CMK (cell line): ENCODE measurements around the gene CYP2J2.
"Not testable (repeated sequence)": the region's sequence is repeated elsewhere in the genome, so short reads cannot be mapped to it uniquely, and the experiment has no call there.

Experiments used
- DNase-seq: peaks from one replicate; pipeline ENCODE4 v3.0.0-alpha.2; 2010; ENCODE audit warnings: low read depth

Gene CYP2J2

DNA sequence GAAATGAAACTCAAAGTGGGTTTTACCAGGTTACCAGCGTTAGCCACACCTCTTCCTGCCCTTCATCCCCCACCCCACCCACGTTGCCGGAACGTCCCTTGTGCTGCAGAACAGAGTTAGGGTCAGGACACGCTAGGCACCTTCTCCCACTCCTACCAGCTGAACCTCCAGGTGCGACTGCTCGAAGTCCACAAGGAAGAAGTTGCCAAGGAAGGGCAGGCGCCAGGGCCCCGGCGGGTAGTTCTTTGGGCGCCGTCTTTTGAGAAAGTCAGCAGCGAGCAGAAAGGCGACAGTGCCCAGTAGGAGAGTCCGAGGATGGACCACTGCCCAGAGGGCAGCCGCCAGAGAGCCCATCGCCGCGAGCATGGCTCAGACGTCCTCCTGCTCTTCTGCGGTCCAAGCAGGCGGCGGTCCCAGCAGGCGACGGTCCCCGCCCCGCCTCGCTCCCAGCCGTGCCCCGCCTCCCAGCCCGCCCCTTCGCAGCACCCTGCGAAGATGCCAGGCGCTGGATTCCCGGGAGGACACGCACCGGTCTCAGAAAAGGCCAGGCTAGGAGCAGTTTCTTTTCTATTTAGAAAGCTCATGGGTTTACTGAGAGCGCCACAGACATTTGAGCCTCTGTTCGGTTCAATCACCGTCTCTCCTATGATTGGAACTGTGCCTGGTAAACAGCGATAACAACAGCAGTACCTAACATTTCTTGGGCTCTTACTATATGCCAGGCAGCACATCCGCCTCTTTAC is at the start of gene CYP2J2:
Gene CYP2J2 (minus strand): TSS at position 393 of the 743 bp plus-strand sequence. CDS start 27 bp downstream, at position 366.
- DNase-seq, result no peak

DNA sequence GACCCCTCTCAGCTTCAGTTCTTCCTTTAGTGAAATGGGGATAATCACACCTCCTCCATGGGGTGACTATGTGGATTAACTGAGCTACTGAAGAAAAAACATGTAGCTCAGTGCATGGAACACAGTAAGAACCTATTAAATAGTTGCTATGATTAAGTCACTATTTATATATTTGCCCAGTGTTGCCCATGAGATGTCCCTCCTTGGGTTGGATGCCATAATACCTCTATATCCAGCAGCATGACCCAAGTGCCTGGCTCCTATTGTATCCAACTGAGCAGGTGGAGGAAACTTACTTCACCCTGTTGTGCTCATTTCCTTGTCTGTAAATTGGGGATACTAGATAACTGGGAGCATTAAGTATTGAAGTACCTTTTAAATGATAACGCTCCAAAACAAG is 47.1 kb upstream of the CYP2J2 start:
- DNase-seq, result no peak

GRCh38 chr1:59972216-59972927 is 45.8 kb upstream of the CYP2J2 start:
- no peak for DNase-seq

DNA sequence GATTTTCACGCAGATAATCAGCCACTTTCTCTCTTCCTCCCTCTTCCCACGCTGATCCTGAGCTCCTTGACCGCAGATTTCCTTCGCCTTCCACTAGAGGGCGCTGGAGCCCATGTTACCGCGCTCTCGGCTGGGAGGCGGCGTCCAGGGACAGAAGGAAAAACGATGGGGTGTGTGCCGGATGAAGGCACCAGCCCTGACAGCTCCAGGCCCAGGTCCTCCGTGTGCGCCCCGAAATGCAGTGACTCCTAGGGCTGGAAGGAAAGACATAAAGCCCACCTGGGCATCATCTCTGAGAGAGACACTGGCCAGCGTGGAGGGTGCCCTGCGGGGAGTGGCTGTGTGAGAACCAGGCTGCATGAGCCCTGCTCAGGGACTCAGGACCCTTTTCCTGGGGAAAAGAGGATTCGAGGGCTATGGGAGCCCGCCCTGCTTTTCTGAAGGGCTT is 44.9 kb upstream of the CYP2J2 start:
- DNase-seq, result peak; percentile 49

- not testable (repeated sequence) for DNase-seq
Observed at GRCh38 chr1:59969542-59970175, 43.1 kb upstream of the CYP2J2 start.

DNA sequence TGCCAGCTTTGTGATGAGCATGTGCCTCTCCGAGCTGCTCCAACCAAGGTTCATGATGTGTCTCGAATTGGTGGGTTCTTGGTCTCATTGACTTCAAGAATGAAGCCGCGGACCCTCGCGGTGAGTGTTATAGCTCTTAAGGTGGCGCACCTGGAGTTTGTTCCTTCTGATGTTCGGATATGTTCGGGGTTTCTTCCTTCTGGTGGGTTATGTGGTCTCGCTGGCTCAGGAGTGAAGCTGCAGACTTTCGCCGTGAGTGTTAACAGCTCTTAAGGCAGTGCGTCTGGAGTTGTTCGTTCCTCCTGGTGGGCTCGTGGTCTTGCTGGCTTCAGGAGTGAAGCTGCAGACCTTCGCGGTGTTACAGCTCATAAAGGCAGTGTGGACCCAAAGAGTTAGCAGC is 42.2 kb upstream of the CYP2J2 start:
- not testable (repeated sequence) for DNase-seq

DNA sequence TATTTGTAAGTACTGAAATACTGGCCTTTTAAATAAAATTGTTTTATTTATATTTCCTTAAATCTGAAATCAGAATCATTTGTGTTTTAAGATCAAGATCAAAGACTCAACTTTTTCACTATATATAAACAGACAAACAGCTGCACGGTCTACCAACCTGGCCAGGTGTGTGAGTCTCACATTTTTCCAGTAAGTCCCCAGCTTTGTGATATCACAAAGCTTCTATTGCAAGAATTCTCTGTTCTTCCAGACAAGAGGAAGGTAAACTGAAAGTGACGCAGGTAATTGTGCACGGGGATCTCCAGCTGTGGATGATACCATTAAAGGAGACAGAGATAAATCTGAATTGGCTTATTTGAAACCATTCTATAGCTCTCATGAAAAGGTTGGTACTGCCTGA is 41.2 kb upstream of the CYP2J2 start:
- no peak for DNase-seq

GRCh38 chr1:59967141-59967697 is 40.6 kb upstream of the CYP2J2 start:
- peak; percentile 66 for DNase-seq

GRCh38 chr1:59952065-59952464 is 25.5 kb upstream of the CYP2J2 start:
- no peak for DNase-seq

- DNase-seq, result no peak
Observed at GRCh38 chr1:59949648-59950047, 23.1 kb upstream of the CYP2J2 start.

DNA sequence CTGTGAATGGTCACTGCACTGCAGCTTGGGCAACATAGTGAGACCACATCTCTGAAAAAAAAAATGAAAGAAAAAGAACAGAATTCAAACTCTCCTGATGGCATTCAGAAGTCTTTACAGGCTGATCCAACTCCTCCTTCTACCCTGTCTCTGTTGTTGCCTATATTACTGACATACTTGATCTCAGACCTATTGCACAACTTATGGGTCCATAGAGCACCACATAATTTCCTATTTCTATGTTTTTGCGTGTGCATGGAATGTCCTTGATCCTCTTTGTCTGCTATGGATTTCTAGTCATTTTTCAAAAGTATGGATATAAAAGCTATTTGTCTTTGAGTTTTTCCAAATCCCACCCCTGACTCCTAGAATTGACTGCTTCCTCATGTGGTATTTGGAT is 22.4 kb upstream of the CYP2J2 start:
- DNase-seq, result no peak

DNA sequence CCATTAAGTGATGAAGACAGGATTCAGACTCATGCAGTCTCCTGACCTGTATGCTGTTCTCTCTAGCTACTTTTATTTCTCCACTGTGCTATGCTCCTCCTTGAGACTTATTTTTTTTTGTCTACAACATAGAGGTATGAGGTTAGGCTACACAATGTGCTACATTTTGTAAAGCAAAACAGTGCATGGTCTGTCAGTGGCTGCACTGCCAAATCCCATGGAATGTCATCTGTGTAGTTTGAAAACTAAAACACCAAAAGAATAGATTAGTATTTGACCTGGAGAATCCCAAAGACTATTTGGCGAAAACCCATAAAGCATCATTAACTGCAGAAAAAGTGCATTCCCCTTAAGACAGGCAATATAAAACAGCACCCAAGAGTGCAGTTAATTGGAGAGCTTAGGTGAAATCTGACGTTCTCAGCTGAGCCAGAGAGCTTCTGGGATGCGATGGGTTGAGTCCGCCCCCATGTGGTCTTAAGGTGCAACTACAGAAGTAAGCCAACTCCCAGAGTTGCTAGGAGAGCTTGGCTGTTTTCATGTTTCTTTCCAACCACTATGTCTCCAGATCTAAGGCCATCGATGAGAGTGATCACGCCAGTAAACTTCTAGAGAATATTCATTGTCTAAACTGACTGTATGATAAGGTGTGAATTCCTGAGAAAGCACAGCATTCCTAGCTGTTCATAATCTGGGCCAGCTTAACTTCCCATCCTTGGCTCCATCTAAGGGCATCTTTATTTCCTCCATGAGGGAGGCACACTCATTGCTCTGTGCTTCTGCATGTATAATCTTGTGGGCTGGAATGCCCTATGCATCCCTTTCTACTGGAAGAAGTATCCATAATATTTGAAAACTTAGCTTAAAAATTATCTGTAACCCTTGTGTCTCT is 20.7 kb upstream of the CYP2J2 start:
- peak; percentile 32 for DNase-seq

DNA sequence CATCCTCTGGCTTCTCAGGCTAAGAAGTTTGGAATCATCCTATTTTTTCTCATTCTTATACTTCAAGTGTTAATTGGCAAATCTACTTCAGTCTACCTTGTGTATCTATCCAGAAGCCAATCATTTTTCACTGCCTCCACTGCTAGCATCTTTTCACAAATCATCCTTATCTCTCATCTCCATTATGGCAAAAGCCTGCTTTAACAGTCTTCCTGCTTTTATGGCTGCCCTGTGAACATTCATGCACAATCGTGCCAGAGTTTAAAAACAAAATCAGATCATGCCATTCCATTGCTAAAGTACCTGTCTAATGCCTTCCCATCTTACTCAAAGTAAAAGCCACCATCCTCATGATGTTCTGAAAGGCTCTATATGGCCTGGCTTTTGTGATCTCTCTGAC is 19.2 kb upstream of the CYP2J2 start:
- no peak for DNase-seq

- DNase-seq, result no peak
Observed at GRCh38 chr1:59939393-59939792, 12.8 kb upstream of the CYP2J2 start.

- no peak for DNase-seq
Observed at GRCh38 chr1:59937636-59938210, 11.2 kb upstream of the CYP2J2 start.

DNA sequence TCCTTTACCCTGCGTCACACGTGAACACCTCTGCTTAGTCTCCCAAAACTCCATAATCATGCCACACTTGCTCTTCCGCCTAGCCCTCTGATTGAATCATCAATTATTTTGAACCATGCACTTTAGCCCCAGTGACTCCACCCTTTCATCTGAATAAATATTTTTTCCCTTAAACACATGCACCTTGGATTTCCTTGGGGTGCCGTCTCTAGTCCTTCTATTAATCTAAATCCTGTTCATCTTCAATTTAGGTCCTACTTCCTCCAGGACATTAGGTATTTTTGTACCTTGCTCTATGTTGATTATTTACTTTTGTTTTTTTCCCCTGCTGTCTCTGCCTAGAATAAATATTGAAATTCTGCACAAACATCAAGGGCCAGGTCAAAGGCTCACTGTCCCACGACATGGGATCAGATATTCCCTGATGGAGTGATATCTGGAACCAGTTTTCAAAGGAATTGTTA is 9.8 kb upstream of the CYP2J2 start:
- no peak for DNase-seq

GRCh38 chr1:59928996-59929395 is 2.4 kb upstream of the CYP2J2 start:
- no peak for DNase-seq

DNA sequence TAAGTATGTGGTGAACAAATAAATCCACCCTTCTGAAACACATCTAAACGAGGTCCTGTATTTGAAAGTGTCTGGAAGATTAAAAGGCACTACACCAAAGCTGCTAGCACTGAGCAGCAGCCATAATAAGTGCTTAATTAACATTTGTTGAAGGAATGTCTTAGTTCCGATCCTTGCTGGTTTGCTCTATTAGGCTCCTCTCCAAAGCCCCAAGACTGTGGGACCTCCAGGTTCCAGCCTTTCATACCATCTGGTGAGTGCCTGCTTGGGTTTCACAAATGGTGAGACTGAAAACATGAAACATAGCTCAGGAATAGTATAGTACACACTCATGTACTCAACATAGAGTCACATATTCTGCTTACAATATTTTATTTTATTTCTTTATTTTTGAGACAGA is 640 bp upstream of the CYP2J2 start:
- DNase-seq, result no peak

DNA sequence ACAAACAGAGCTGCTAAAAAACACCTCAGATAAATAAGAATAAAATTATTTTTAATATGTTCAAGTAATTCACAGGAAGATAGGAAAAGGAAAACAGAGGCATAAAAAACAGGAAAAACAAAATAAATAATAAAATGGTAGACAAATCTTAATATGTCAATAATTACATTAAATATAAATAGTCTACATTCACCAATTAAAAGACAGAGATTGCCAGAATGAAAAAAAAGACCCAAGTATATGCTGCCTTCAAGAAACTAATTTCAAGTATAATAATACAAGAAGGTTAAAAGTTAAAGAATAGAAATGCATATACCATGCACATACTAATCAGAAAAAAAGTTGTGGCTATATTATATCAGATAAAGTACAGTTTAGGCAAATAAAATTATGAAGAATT is 1.9 kb downstream of the CYP2J2 start:
- no peak for DNase-seq

DNA sequence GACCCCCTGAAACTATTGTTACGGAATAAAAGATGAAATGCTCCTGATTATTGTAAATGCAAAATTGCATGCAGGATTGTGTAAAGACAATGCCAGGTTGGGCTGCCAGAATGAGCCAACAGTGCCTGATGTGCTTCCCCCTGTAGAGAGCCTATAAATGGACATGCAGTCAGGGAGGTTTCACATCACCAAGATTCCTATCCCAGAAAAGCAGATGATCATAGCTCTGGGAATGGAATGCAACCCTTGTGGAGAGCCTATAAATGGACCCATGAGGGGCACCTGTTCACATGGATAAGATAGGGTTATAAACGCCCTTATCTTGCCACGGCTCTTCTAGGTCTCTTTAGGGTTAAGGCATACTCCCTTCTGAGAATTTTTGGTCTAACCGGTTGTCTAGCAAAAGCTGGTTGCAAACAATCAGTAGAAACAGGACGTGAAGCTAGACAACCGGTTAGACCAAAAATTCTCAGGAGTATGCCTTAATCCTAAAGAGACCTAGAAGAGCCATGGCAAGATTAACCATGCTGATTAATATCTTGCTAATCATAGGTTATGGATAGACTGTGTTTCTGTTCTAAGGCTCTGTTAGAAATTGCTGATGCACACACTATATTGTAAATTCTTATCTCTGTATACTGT is 5.2 kb downstream of the CYP2J2 start:
- DNase-seq, result not testable (repeated sequence)

DNA sequence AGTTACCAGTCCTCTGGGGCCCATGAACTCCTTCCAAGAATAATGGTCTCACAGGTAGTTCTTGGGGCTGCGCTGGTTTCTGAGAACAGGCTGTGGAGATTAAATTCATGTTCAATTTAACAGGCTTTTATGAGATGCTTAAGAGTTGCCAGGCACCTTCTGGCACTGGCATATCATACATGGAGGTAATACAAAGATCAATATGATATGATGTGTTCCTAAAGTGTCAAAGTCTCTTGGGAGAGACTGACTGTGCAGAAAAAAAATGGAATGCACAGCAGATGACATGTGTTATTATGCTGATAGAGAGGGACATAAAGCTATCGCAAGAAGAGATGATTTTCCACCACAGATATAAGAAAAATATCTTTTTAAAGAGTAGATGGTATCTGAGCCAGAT is 6.8 kb downstream of the CYP2J2 start:
- DNase-seq, result no peak
